Measurements from ENCODE around the gene HOGA1.

- TF ChIP-seq, protein P1, sequence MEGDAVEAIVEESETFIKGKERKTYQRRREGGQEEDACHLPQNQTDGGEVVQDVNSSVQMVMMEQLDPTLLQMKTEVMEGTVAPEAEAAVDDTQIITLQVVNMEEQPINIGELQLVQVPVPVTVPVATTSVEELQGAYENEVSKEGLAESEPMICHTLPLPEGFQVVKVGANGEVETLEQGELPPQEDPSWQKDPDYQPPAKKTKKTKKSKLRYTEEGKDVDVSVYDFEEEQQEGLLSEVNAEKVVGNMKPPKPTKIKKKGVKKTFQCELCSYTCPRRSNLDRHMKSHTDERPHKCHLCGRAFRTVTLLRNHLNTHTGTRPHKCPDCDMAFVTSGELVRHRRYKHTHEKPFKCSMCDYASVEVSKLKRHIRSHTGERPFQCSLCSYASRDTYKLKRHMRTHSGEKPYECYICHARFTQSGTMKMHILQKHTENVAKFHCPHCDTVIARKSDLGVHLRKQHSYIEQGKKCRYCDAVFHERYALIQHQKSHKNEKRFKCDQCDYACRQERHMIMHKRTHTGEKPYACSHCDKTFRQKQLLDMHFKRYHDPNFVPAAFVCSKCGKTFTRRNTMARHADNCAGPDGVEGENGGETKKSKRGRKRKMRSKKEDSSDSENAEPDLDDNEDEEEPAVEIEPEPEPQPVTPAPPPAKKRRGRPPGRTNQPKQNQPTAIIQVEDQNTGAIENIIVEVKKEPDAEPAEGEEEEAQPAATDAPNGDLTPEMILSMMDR (IDR thresholded peaks at IDR 0.05): no peak
- TF ChIP-seq POLR2A (IDR thresholded peaks at IDR 0.05): no peak
These were observed 16.4 kb downstream of the HOGA1 start for GRCh38 chr10:97600616-97601015.
